Endothelial cell of umbilical vein (primary cell): ENCODE results near the gene INPP1. TPM values are rescaled to one million over a fixed set of nuclear protein-coding genes. Genes with fewer than 3 reads are reported as not detected.

Experiments used
- BruUV-seq: library from RNA; stranded (reverse); fragments of 400-500 nt; replicated peaks from 2 replicates; lab custom pipeline; 2021; lab: Mats Ljungman, UMichigan
- CTCF ChIA-PET: fragments of 300-600, 350-600 bp; sonication (Branson Sonifier 250); formaldehyde crosslinking; loops from one replicate; lab custom pipeline; 2021; ENCODE audit warnings: antibody characterized with exemption, inconsistent platforms; lab: Charles Lee
- POLR2A ChIA-PET: fragments of 300-600, 350-600 bp; sonication (Branson Sonifier 250); formaldehyde crosslinking; loops from one replicate; lab custom pipeline; 2021; ENCODE audit warnings: antibody characterized with exemption, inconsistent platforms; lab: Charles Lee
- DNase-seq: peaks from one replicate; pipeline ENCODE4 v3.0.0-alpha.2; 2011; ENCODE audit warnings: low read depth, low spot score
- FAIRE-seq: peaks from 2 replicates; lab custom pipeline; 2011; peaks lifted over from hg19 to GRCh38; lab: Jason Lieb, UNC
- H2AFZ ChIP-seq: 2 replicates; pipeline ENCODE4 v1.6.0; 2012; ENCODE audit warnings: low read depth, low read length, control low read depth, inconsistent platforms
- H3K27ac ChIP-seq: 2 replicates; pipeline ENCODE4 v1.5.1; 2011; ENCODE audit warnings: low read depth, mild to moderate bottlenecking, control low read depth, low read length, moderate library complexity; ENCODE audit not compliant: insufficient read depth
- H3K27me3 ChIP-seq, 2 experiments: 2 replicates each; pipeline versions ENCODE4 v1.6.0 to v1.6.1; 2011; ENCODE audit warnings: low read length in 2 of 2, mixed read lengths in 1 of 2; ENCODE audit not compliant: control insufficient read depth in 2 of 2, insufficient read depth in 2 of 2
- H3K36me3 ChIP-seq, 2 experiments: 2 replicates in 1 of 2; 3 replicates in 1 of 2; pipeline ENCODE4 v1.5.1; 2011; ENCODE audit warnings: low read length in 2 of 2, mild to moderate bottlenecking in 1 of 2, moderate library complexity in 1 of 2; ENCODE audit not compliant: control insufficient read depth in 2 of 2, insufficient read depth in 2 of 2; ENCODE audit errors: extremely low read depth in 1 of 2
- H3K4me1 ChIP-seq: 3 replicates; pipeline ENCODE4 v1.5.1; 2011; ENCODE audit warnings: mild to moderate bottlenecking, low read length; ENCODE audit not compliant: control insufficient read depth, insufficient read depth; ENCODE audit errors: extremely low read depth
- H3K4me2 ChIP-seq: 2 replicates; pipeline ENCODE4 v1.6.1; 2011; ENCODE audit warnings: low read length, control low read depth, mixed read lengths; ENCODE audit not compliant: insufficient read depth
- H3K4me3 ChIP-seq, 3 experiments: fragments of 200-600 bp in 1 of 3; sonication (generic), shearing (Covaris generic) in 1 of 3; replicated peaks in 1 of 3; 2 replicates each; pipeline ENCODE4 v1.5.1; 2011 to 2016; ENCODE audit warnings: control low read depth in 3 of 3, low read length in 3 of 3, mild to moderate bottlenecking in 2 of 3, inconsistent platforms in 1 of 3, low read depth in 1 of 3, moderate library complexity in 1 of 3; ENCODE audit not compliant: insufficient read depth in 1 of 3
- H3K79me2 ChIP-seq: 2 replicates; pipeline ENCODE4 v1.6.0; 2012; ENCODE audit warnings: low read length, inconsistent platforms; ENCODE audit not compliant: control insufficient read depth, insufficient read depth
- H3K9ac ChIP-seq: replicated peaks from 2 replicates; pipeline ENCODE3; 2011; ENCODE audit warnings: low read length, control low read depth; ENCODE audit not compliant: insufficient read depth; ENCODE audit errors: extremely low read depth
- H3K9me1 ChIP-seq: replicated peaks from 3 replicates; pipeline ENCODE4 v1.6.0; 2011; ENCODE audit warnings: mild to moderate bottlenecking, low read length; ENCODE audit not compliant: control insufficient read depth, insufficient read depth; ENCODE audit errors: extremely low read depth
- H3K9me3 ChIP-seq: replicated peaks from 2 replicates; pipeline ENCODE4 v1.5.1; 2012; ENCODE audit warnings: low read length, inconsistent platforms; ENCODE audit not compliant: control insufficient read depth, insufficient read depth
- H4K20me1 ChIP-seq: replicated peaks from 2 replicates; pipeline ENCODE3; 2011; ENCODE audit warnings: mild to moderate bottlenecking, low read length; ENCODE audit not compliant: control insufficient read depth, insufficient read depth; ENCODE audit errors: extremely low read depth
- CTCF ChIP-seq, 2 donors: IDR thresholded peaks; 1 replicate in 1 of 2; 2 replicates in 1 of 2; pipeline ENCODE4 v1.5.1; 2011; ENCODE audit warnings: low read length in 2 of 2, mild to moderate bottlenecking in 2 of 2, moderate library complexity in 2 of 2, control low read depth in 1 of 2, inconsistent platforms in 1 of 2, low read depth in 1 of 2; ENCODE audit not compliant: insufficient read depth in 1 of 2; ENCODE audit errors: extremely low read depth in 1 of 2
- EZH2 ChIP-seq: IDR thresholded peaks from 2 replicates; pipeline ENCODE4 v1.6.1; 2012; ENCODE audit warnings: borderline replicate concordance, low read depth, mild to moderate bottlenecking, moderate library complexity, low read length, inconsistent platforms; ENCODE audit not compliant: severe bottlenecking
- FOS ChIP-seq: IDR thresholded peaks from 2 replicates; pipeline ENCODE4 v1.6.1; 2011; ENCODE audit warnings: mild to moderate bottlenecking, low read length, moderate library complexity, borderline replicate concordance; ENCODE audit not compliant: insufficient read depth
- GATA2 ChIP-seq: IDR thresholded peaks from 2 replicates; pipeline ENCODE4 v1.7.0; 2011; ENCODE audit warnings: low read depth, mild to moderate bottlenecking, moderate library complexity, mixed read lengths, low read length; ENCODE audit not compliant: insufficient read length, insufficient read depth
- JUN ChIP-seq: IDR thresholded peaks from 2 replicates; pipeline ENCODE4 v1.6.1; 2011; ENCODE audit warnings: borderline replicate concordance, low read depth; ENCODE audit not compliant: insufficient read length, insufficient read depth
- MAX ChIP-seq: IDR thresholded peaks from 2 replicates; pipeline ENCODE4 v1.6.1; 2011; ENCODE audit not compliant: insufficient read depth, insufficient read length
- MYC ChIP-seq: IDR thresholded peaks from one replicate; pipeline ENCODE4 v1.6.1; 2011; ENCODE audit warnings: mild to moderate bottlenecking, low read depth, low read length
- POLR2A ChIP-seq: IDR thresholded peaks from 2 replicates; pipeline ENCODE4 v1.6.1; 2012; ENCODE audit warnings: low read depth, mild to moderate bottlenecking, control low read depth, low read length
- POLR2AphosphoS5 ChIP-seq: IDR thresholded peaks from 2 replicates; pipeline ENCODE4 v1.6.1; 2012; ENCODE audit warnings: low read depth, mild to moderate bottlenecking, control low read depth, low read length, moderate library complexity; ENCODE audit not compliant: insufficient read depth
- dilution Hi-C: fragments of 300-500 bp; cut with MboI; formaldehyde crosslinking; loops from one replicate; pipeline ENCODE4 v1.15.0; 2019; ENCODE audit warnings: low sequenced_read_pairs; ENCODE audit not compliant: extremely low pct_ligation_motif_present
- intact Hi-C: fragments of 100-400 bp; cut with micrococcal nuclease; formaldehyde crosslinking; loops from one replicate; pipeline ENCODE4 v1.10.0; 2022
- polyA plus RNA-seq, 4 experiments: library from polyadenylated mRNA; depleted of rRNA in 3 of 4; stranded (reverse) in 3 of 4; unstranded in 1 of 4; fragments of >200 nt; gene quantifications; 2 replicates each; pipeline versions ENCODE4 v1.2.1 to v1.2.3, GENCODE V29; 2011 to 2012; ENCODE audit warnings: missing spikeins in 1 of 4
- total RNA-seq: library from RNA; stranded (reverse); gene quantifications from 2 replicates; pipeline ENCODE4 v1.2.3, GENCODE V29; 2021

INPP1 gene
- total and polyA plus RNA-seq, 2 donors (not counting 3 experiments of a cell fraction or from before 2014, with no cell fraction given) = 10.6 to 36.8 TPM

- H3K27me3 ChIP-seq = peaks cover 0 to 4% of the 10 kb centered on the region in 2 experiments
- no peaks in the 10 kb centered on the region for H3K36me3 ChIP-seq
- TF ChIP-seq MYC (no peak), FOS (no peak), POLR2A (no peak), MAX (no peak), GATA2 (no peak), POLR2AphosphoS5 (no peak), CTCF (IDR thresholded peaks at IDR 0.05; ENCODE audit: extremely low read depth in 1 of 2, insufficient read depth in 1 of 2, low read depth in 1 of 2, low read length in 2 of 2) (no peak), EZH2 (no peak), JUN (no peak)
- no peaks in the 10 kb centered on the region for H3K9me3 ChIP-seq
- intact Hi-C loops = no loop called here
- BruUV-seq = no TSS peak
- no peak overlapping the region for H3K4me2 ChIP-seq
- H3K27ac ChIP-seq = no peak overlapping the region
- no peaks in the 10 kb centered on the region for H4K20me1 ChIP-seq
- FAIRE-seq (no peak), DNase-seq (no peak)
- dilution Hi-C loops = no loop called here
- ChIA-PET CTCF (interaction anchor here (0.8 to 1.5 kb wide), 3 partner anchors 32 to 134 kb away, joined by 3 to 5 read pairs (median 4); no protein-coding TSS in a partner anchor), POLR2A (no interaction called here)
- H2AFZ ChIP-seq = no peak overlapping the region
- H3K4me1 ChIP-seq = no peaks in the 10 kb centered on the region
- no peaks in the 10 kb centered on the region for H3K9me1 ChIP-seq
- no peak overlapping the region for H3K9ac ChIP-seq
- no peaks in the 10 kb centered on the region for H3K79me2 ChIP-seq
- no peak overlapping the region for H3K4me3 ChIP-seq
Observed at GRCh38 chr2:190376591-190377245, 33.3 kb downstream of the INPP1 start.
